Uterus (tissue), 4 donors: ENCODE data around the gene LAMB3. TPM values are rescaled to one million over a fixed set of nuclear protein-coding genes. Genes with fewer than 3 reads are reported as not detected.

ENCODE experiments used
- DNase-seq, 2 donors: peaks; one replicate each; pipeline ENCODE4 v3.0.0-alpha.2; 2019 to 2020
- H3K27ac ChIP-seq, 2 donors: fragments of 200-600 bp; sonication (generic); 1 replicate in 1 of 2; 2 replicates in 1 of 2; pipeline ENCODE4 v1.5.1; 2016 to 2018
- H3K27me3 ChIP-seq, 2 donors: fragments of 200-600 bp; sonication (generic); one replicate each; pipeline ENCODE4 v1.5.1; 2018 to 2019; ENCODE audit warnings: control low read depth in 1 of 2
- H3K36me3 ChIP-seq, 2 donors: fragments of 200-600 bp; sonication (generic); one replicate each; pipeline ENCODE4 v1.5.1; 2019; ENCODE audit warnings: control low read depth in 1 of 2
- H3K4me1 ChIP-seq, 2 donors: fragments of 200-600 bp; sonication (generic); one replicate each; pipeline ENCODE4 v1.5.1; 2018 to 2019; ENCODE audit warnings: control low read depth in 1 of 2
- H3K4me3 ChIP-seq, 2 donors: fragments of 200-600 bp; sonication (generic); 1 replicate in 1 of 2; 2 replicates in 1 of 2; pipeline ENCODE4 v1.5.1; 2018 to 2019; ENCODE audit warnings: mild to moderate bottlenecking in 1 of 2
- H3K9me3 ChIP-seq, 2 donors: fragments of 200-600 bp; sonication (generic); one replicate each; pipeline ENCODE4 v1.5.1; 2019; ENCODE audit warnings: control low read depth in 1 of 2
- CTCF ChIP-seq, 4 experiments: fragments of 200-600 bp in 2 of 4; fragments of 450-650 bp in 2 of 4; sonication (generic) in 2 of 4; IDR thresholded peaks; one replicate each; pipeline ENCODE4 v1.5.1; 2016 to 2019; ENCODE audit warnings: antibody characterized with exemption in 4 of 4, mild to moderate bottlenecking in 2 of 4, moderate library complexity in 1 of 4
- POLR2A ChIP-seq, 2 donors: fragments of 450-650 bp; IDR thresholded peaks; one replicate each; pipeline ENCODE4 v1.6.1; 2016; ENCODE audit warnings: antibody characterized with exemption in 2 of 2, mild to moderate bottlenecking in 1 of 2, moderate library complexity in 1 of 2
- intact Hi-C: fragments of 100-400 bp; cut with DNase I; formaldehyde crosslinking; loops from one replicate; pipeline ENCODE4 v1.15.1; 2023; ENCODE audit warnings: low total_unique reads
- total RNA-seq, 4 donors: library from RNA; depleted of rRNA in 3 of 4; stranded (reverse); fragments of >200 nt in 3 of 4; gene quantifications; one replicate each; pipeline versions ENCODE4 v1.1.0 to v1.2.4, GENCODE V29; 2014 to 2023
- donor health status: DM: yes; HTN: yes; CAD: no.

LAMB3 gene
- total RNA-seq, 4 donors from 2014 or later = under 0.01 to 17.4 (median 0.37) TPM; not detected in 1

GRCh38 chr1:209673631-209674417, 21.6 kb upstream of the LAMB3 start:
- no peak for TF ChIP-seq CTCF (IDR thresholded peaks at IDR 0.05)
- TF ChIP-seq POLR2A (IDR thresholded peaks at IDR 0.05) = no peak
- H3K4me1 ChIP-seq = peaks cover 0 to 4% of the 10 kb centered on the region in 2 donors
- H3K36me3 ChIP-seq = no peaks in the 10 kb centered on the region
- peak in 1 of 2 donors; percentile 51 for DNase-seq
- intact Hi-C loops = no loop called here
- no peaks in the 10 kb centered on the region for H3K27me3 ChIP-seq
- H3K4me3 ChIP-seq = no peak overlapping the region
- H3K27ac ChIP-seq = peak overlapping the region in 1 of 2 donors; percentile 34
- H3K9me3 ChIP-seq = no peaks in the 10 kb centered on the region

DNA sequence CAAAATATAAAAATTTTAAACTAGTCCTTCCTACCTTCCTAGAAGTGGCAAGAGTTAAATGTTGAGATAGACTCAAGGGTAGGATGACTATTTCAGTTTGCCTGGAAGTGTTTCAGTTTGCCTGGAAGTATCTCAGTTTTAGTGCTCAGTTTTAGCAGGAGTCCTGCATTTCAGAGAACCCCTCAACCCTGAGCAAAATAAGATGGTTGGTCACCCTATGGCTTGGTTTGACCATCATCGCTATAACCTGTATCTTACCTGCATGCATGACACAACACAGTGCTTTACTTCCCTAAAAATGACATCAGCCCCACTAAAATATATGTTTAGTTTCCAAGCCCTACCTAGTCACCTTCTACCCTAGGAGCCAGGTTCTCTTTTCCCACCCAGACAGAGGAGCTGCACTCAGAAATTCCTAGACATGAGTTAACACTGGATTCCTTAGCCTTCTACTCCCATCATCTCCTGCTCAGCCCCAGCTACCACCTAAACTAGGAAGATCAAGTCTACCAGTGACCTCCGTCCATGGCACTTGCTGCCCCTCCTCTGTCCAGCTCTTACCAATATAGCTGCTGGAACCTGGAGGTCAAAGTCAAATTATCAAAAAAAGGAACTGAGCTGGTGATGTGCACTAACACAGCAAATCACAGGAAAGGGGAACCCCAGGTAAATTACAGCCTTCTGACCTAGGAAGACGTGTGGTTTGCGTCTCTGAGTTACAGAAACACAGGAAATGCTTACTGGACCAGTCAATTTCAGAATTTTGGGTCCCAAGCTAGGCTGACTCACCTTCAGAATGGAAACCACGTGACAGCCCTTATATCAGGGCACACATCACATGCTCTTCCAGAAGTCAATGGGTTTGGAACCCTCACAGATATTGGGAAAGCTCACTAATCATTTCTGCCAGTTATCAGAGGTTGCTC, 20.7 kb upstream of the LAMB3 start:
- intact Hi-C loops = no loop called here
- Histone ChIP-seq H3K4me3 (no peak overlapping the region), H3K36me3 (no peaks in the 10 kb centered on the region), H3K27ac (peak overlapping the region in 1 of 2 donors; percentile 34), H3K9me3 (no peaks in the 10 kb centered on the region), H3K27me3 (no peaks in the 10 kb centered on the region), H3K4me1 (peaks cover 0 to 4% of the 10 kb centered on the region in 2 donors)
- no peak for DNase-seq
- TF ChIP-seq CTCF (IDR thresholded peaks at IDR 0.05) (no peak), POLR2A (IDR thresholded peaks at IDR 0.05) (no peak)

- TF ChIP-seq CTCF (IDR thresholded peaks at IDR 0.05) (no peak), POLR2A (IDR thresholded peaks at IDR 0.05) (no peak)
- Histone ChIP-seq H3K4me3 (no peak overlapping the region), H3K36me3 (no peaks in the 10 kb centered on the region), H3K4me1 (peaks cover 0 to 1% of the 10 kb centered on the region in 2 donors), H3K27ac (no peak overlapping the region), H3K9me3 (no peaks in the 10 kb centered on the region), H3K27me3 (no peaks in the 10 kb centered on the region)
- intact Hi-C loops = no loop called here
- DNase-seq = no peak
Observed at GRCh38 chr1:209670441-209671082, 18.3 kb upstream of the LAMB3 start.

GRCh38 chr1:209667708-209668107, 15.5 kb upstream of the LAMB3 start:
- H3K27me3 ChIP-seq = no peaks in the 10 kb centered on the region
- intact Hi-C loops = no loop called here
- no peak for TF ChIP-seq CTCF (IDR thresholded peaks at IDR 0.05)
- TF ChIP-seq POLR2A (IDR thresholded peaks at IDR 0.05) = no peak
- H3K4me1 ChIP-seq = no peaks in the 10 kb centered on the region
- no peak for DNase-seq
- no peaks in the 10 kb centered on the region for H3K36me3 ChIP-seq
- no peak overlapping the region for H3K4me3 ChIP-seq
- H3K9me3 ChIP-seq = no peaks in the 10 kb centered on the region
- H3K27ac ChIP-seq = no peak overlapping the region
